Ishikawa (cell line): ENCODE data around the gene CARD16.
"Not testable (repeated sequence)": the region's sequence is repeated elsewhere in the genome, so short reads cannot be mapped to it uniquely, and the experiment has no call there.

ENCODE experiments used
- CEBPB ChIP-seq: IDR thresholded peaks from 2 replicates; pipeline ENCODE4 v1.6.1; 2012
- CREB1 ChIP-seq: IDR thresholded peaks from 2 replicates; pipeline ENCODE4 v1.6.1; 2012; ENCODE audit warnings: low read depth
- EGR1 ChIP-seq: IDR thresholded peaks from 2 replicates; pipeline ENCODE4 v1.6.1; 2012
- EP300 ChIP-seq: IDR thresholded peaks from 2 replicates; pipeline ENCODE4 v1.6.1; 2012; ENCODE audit warnings: borderline replicate concordance
- FOXM1 ChIP-seq: IDR thresholded peaks from 2 replicates; pipeline ENCODE4 v1.6.1; 2012; ENCODE audit warnings: low read depth, borderline replicate concordance
- MAX ChIP-seq: IDR thresholded peaks from 2 replicates; pipeline ENCODE4 v1.6.1; 2012
- NFIC ChIP-seq: IDR thresholded peaks from 2 replicates; pipeline ENCODE4 v1.6.1; 2012
- RAD21 ChIP-seq: IDR thresholded peaks from 2 replicates; pipeline ENCODE4 v1.6.1; 2012; ENCODE audit warnings: low read depth
- REST ChIP-seq: IDR thresholded peaks from 2 replicates; pipeline ENCODE4 v1.6.1; 2012; ENCODE audit warnings: low read depth, mild to moderate bottlenecking
- TAF1 ChIP-seq: IDR thresholded peaks from 2 replicates; pipeline ENCODE4 v1.6.1; 2012; ENCODE audit warnings: low read depth, mild to moderate bottlenecking
- TCF12 ChIP-seq: IDR thresholded peaks from 2 replicates; pipeline ENCODE4 v1.6.1; 2012; ENCODE audit warnings: low read depth
- TEAD4 ChIP-seq: IDR thresholded peaks from 2 replicates; pipeline ENCODE4 v1.6.1; 2012
- USF1 ChIP-seq: IDR thresholded peaks from 2 replicates; pipeline ENCODE4 v1.6.1; 2012
- YY1 ChIP-seq: IDR thresholded peaks from 2 replicates; pipeline ENCODE4 v1.6.1; 2012; ENCODE audit warnings: low read depth
- ZBTB7A ChIP-seq: IDR thresholded peaks from 2 replicates; pipeline ENCODE4 v1.6.1; 2012; ENCODE audit warnings: low read depth

The CARD16 gene

GRCh38 chr11:105044557-105045524 is at the start of gene CARD16:
Gene CARD16 (minus strand): TSS chr11:105045335. CDS start chr11:105045297, 38 bp downstream.
- not testable (repeated sequence) for TF ChIP-seq TCF12, EGR1, CREB1

GRCh38 chr11:105092256-105093239 is 47.4 kb upstream of the CARD16 start:
- TF ChIP-seq EGR1: no peak
- TF ChIP-seq FOXM1: no peak
- no peak for TF ChIP-seq TCF12
- no peak for TF ChIP-seq CEBPB
- TF ChIP-seq CREB1: no peak
- no peak for TF ChIP-seq TEAD4
- no peak for TF ChIP-seq EP300
- TF ChIP-seq USF1: no peak
- TF ChIP-seq ZBTB7A: no peak
- no peak for TF ChIP-seq NFIC
- TF ChIP-seq MAX: no peak
- no peak for TF ChIP-seq YY1

- TF ChIP-seq FOXM1: no peak
- no peak for TF ChIP-seq REST
Measured at GRCh38 chr11:105081412-105082150, 36.4 kb upstream of the CARD16 start.

- TF ChIP-seq CREB1 (no peak), MAX (no peak)
Measured at GRCh38 chr11:105078283-105078682, 33.1 kb upstream of the CARD16 start.

GRCh38 chr11:105074166-105074530 is 29.0 kb upstream of the CARD16 start:
- no peak for TF ChIP-seq RAD21
- TF ChIP-seq TAF1: no peak
- no peak for TF ChIP-seq NFIC
- TF ChIP-seq EGR1: no peak
- no peak for TF ChIP-seq ZBTB7A
- TF ChIP-seq CEBPB: no peak
- TF ChIP-seq TEAD4: no peak
- TF ChIP-seq MAX: no peak
- no peak for TF ChIP-seq FOXM1
- TF ChIP-seq YY1: no peak
- no peak for TF ChIP-seq REST
- no peak for TF ChIP-seq CREB1
- TF ChIP-seq TCF12: no peak
- no peak for TF ChIP-seq USF1
- no peak for TF ChIP-seq EP300
